GM23338 (cell line): ENCODE measurements around the gene SRPK2. TPM values are rescaled to one million over a fixed set of nuclear protein-coding genes. Genes with fewer than 3 reads are reported as not detected.

Experiments used
- ATAC-seq: fragments of 200-7000 bp; cut with Tn5 transposase; 3 replicates; pipeline ENCODE4 v1.9.1; 2020
- DNase-seq: peaks from one replicate; pipeline ENCODE4 v3.0.0-alpha.2; 2015; ENCODE audit warnings: low spot score
- H2AFZ ChIP-seq: fragments of 200-600 bp; sonication (generic); 2 replicates; pipeline ENCODE4 v1.8.0; 2016; ENCODE audit warnings: antibody characterized with exemption, mild to moderate bottlenecking, moderate library complexity
- H3F3A ChIP-seq: fragments of 200-600 bp; sonication (generic); replicated peaks from 2 replicates; pipeline ENCODE4 v1.8.0; 2017; ENCODE audit warnings: antibody characterized with exemption, mixed run types, low read depth
- H3K27ac ChIP-seq: fragments of 200-600 bp; sonication (generic); 2 replicates; pipeline ENCODE4 v1.6.1; 2016; ENCODE audit warnings: low read depth
- H3K27me3 ChIP-seq: fragments of 200-600 bp; sonication (generic); 2 replicates; pipeline ENCODE4 v1.8.0; 2016; ENCODE audit warnings: mild to moderate bottlenecking, mixed run types, moderate library complexity; ENCODE audit not compliant: insufficient read depth
- H3K36me3 ChIP-seq: fragments of 200-600 bp; sonication (generic); 2 replicates; pipeline ENCODE4 v1.8.0; 2016; ENCODE audit warnings: mild to moderate bottlenecking; ENCODE audit not compliant: insufficient read depth
- H3K4me1 ChIP-seq: fragments of 200-600 bp; sonication (generic); 2 replicates; pipeline ENCODE4 v1.8.0; 2016; ENCODE audit warnings: mild to moderate bottlenecking, moderate library complexity; ENCODE audit not compliant: insufficient read depth
- H3K4me2 ChIP-seq: fragments of 200-600 bp; sonication (generic); 2 replicates; pipeline ENCODE4 v1.7.1; 2017; ENCODE audit warnings: mixed run types
- H3K4me3 ChIP-seq: fragments of 200-600 bp; sonication (generic); 2 replicates; pipeline ENCODE4 v1.6.1; 2016; ENCODE audit warnings: mixed run types
- H3K79me2 ChIP-seq: fragments of 200-600 bp; sonication (generic); replicated peaks from 2 replicates; pipeline ENCODE4 v1.8.0; 2017; ENCODE audit warnings: mild to moderate bottlenecking; ENCODE audit not compliant: insufficient read depth
- H3K9me2 ChIP-seq: fragments of 200-600 bp; sonication (generic); 2 replicates; pipeline ENCODE4 v1.8.0; 2017; ENCODE audit not compliant: insufficient read depth
- H4K20me1 ChIP-seq: fragments of 200-600 bp; sonication (generic); replicated peaks from 2 replicates; pipeline ENCODE4 v1.8.0; 2017; ENCODE audit warnings: mild to moderate bottlenecking; ENCODE audit not compliant: insufficient read depth
- H3K27ac Mint-ChIP-seq: 2 replicates; pipeline ENCODE4 v1.8.0; 2020; ENCODE audit warnings: inconsistent platforms, mild to moderate bottlenecking, moderate library complexity, mixed read lengths
- H3K27me3 Mint-ChIP-seq: 3 replicates; pipeline ENCODE4 v1.8.0; 2022; ENCODE audit warnings: low read depth, mild to moderate bottlenecking, moderate library complexity, mixed read lengths, inconsistent platforms; ENCODE audit not compliant: insufficient read depth, poor library complexity
- H3K36me3 Mint-ChIP-seq: 3 replicates; pipeline ENCODE4 v1.8.0; 2021; ENCODE audit warnings: low read depth, mild to moderate bottlenecking, inconsistent platforms, moderate library complexity, mixed read lengths
- H3K4me1 Mint-ChIP-seq: 3 replicates; pipeline ENCODE4 v1.8.0; 2020; ENCODE audit warnings: mild to moderate bottlenecking, inconsistent platforms, mixed read lengths
- H3K4me3 Mint-ChIP-seq: 3 replicates; pipeline ENCODE4 v1.8.0; 2021; ENCODE audit warnings: moderate library complexity, mild to moderate bottlenecking, inconsistent platforms, mixed read lengths
- H3K9me3 Mint-ChIP-seq: 3 replicates; pipeline ENCODE4 v1.8.0; 2020; ENCODE audit warnings: moderate library complexity, mild to moderate bottlenecking, inconsistent platforms, mixed read lengths
- ETS1 ChIP-seq: IDR thresholded peaks from 2 replicates; pipeline ENCODE4 v1.6.1; 2016; ENCODE audit warnings: antibody characterized with exemption
- EZH2phosphoT487 ChIP-seq: fragments of 200-600 bp; sonication (generic); IDR thresholded peaks from one replicate; pipeline ENCODE4 v1.8.1; 2018; ENCODE audit warnings: antibody characterized with exemption; ENCODE audit not compliant: unreplicated experiment
- NANOG ChIP-seq: IDR thresholded peaks from 2 replicates; pipeline ENCODE4 v1.6.1; 2016; ENCODE audit warnings: antibody characterized with exemption, borderline replicate concordance
- ZNF462 ChIP-seq: fragments of 250-450 bp; sonication (Bioruptor Pico); IDR thresholded peaks from 2 replicates; pipeline ENCODE4 v1.5.0; 2020; ENCODE audit warnings: mild to moderate bottlenecking, moderate library complexity
- polyA plus RNA-seq: library from polyadenylated mRNA; unstranded; fragments of >200 nt; fragmentation: Nextera tagmentation; extraction: Ambion mirVana; gene quantifications from 2 replicates; pipeline ENCODE4 v1.2.1, GENCODE V29; 2016
- total RNA-seq: library from RNA; depleted of rRNA; stranded (reverse); fragments of >200 nt; shearing (Covaris generic); gene quantifications from 2 replicates; pipeline ENCODE4 v1.2.3, GENCODE V29; 2014

SRPK2 gene
- total and polyA plus RNA-seq, 2 experiments from 2014 or later: 66.3 to 91.5 TPM

GRCh38 chr7:105389889-105390288 is 1.2 kb upstream of the SRPK2 start (continued):
- TF ChIP-seq ZNF462 (CRISPR knock-in tag): no peak

GRCh38 chr7:105389088-105389650 is 448 bp upstream of the SRPK2 start:
- Mint-ChIP-seq H3K4me1 (peaks cover 14% of the 10 kb centered on the region), H3K27ac (0 out of 2 replicates have a peak overlapping the region, but pooled peaks have one; percentile 77), H3K36me3 (peaks cover 15% of the 10 kb centered on the region), H3K9me3 (peaks cover 3% of the 10 kb centered on the region; the same call in 2 of the 3 replicates), H3K27me3 (peaks cover 12% of the 10 kb centered on the region), H3K4me3 (peak overlapping the region; percentile 93)
- no peaks in the 10 kb centered on the region for H3K9me2 ChIP-seq
- peak overlapping the region; percentile 62 for H3K4me2 ChIP-seq
- peak overlapping the region; percentile 64 for H2AFZ ChIP-seq
- no peaks in the 10 kb centered on the region for H3F3A ChIP-seq
- H3K4me3 ChIP-seq: peak overlapping the region; percentile 55
- DNase-seq: peak; percentile 78
- peaks cover 36% of the 10 kb centered on the region for H3K79me2 ChIP-seq
- peaks cover 8% of the 10 kb centered on the region for H3K4me1 ChIP-seq
- ATAC-seq: peak; percentile 62
- peaks cover 21% of the 10 kb centered on the region for H4K20me1 ChIP-seq
- no peak overlapping the region for H3K27ac ChIP-seq
- H3K36me3 ChIP-seq: no peaks in the 10 kb centered on the region
- H3K27me3 ChIP-seq: peaks cover 9% of the 10 kb centered on the region
- TF ChIP-seq EZH2phosphoT487 (no peak), NANOG (no peak), ETS1 (no peak), ZNF462 (CRISPR knock-in tag) (no peak)
